Left cardiac atrium (tissue), 4 donors: ENCODE measurements around the gene ALOX12. TPM values are rescaled to one million over a fixed set of nuclear protein-coding genes. Genes with fewer than 3 reads are reported as not detected.
"Not testable (repeated sequence)": the region's sequence is repeated elsewhere in the genome, so short reads cannot be mapped to it uniquely, and the experiment has no call there.

ENCODE experiments used
- ATAC-seq, 2 donors: fragments of 200-7000 bp; cut with Tn5 transposase; one replicate each; pipeline ENCODE4 v1.9.1; 2020; ENCODE audit warnings: mild to moderate bottlenecking in 2 of 2, moderate library complexity in 2 of 2
- DNase-seq: peaks from one replicate; pipeline ENCODE4 v3.0.0-alpha.2; 2020
- intact Hi-C, 2 donors: fragments of 100-400 bp; cut with DNase I; formaldehyde crosslinking; loops; one replicate each; pipeline versions ENCODE4 v1.14.1 to v1.15.1; 2022 to 2023
- long read RNA-seq: library from polyadenylated mRNA; unstranded; transcript quantifications from one replicate; pipeline ENCODE4 v2.0.0, GENCODE V29; 2021
- total RNA-seq, 2 donors: library from RNA; stranded (reverse); fragmentation: NEBNext Ultra II Directional; extraction: Animal tissue kit (Norgen Biotek cat#: 25700); gene quantifications; one replicate each; pipeline ENCODE4 v1.2.1, GENCODE V29; 2021
- donor health status: DM: no; HTN: yes; CAD: no.
- donor health status: DM: no; HTN: yes; CAD: no; lungs with severe emphysema.
- donor health status: DM: yes; HTN: yes; CAD: no.
- donor health status: Dilated cardiomyopathy.

The ALOX12 gene
- under 1 TPM in 1 of 2 donors, not detected in 1; 0.21 TPM for total RNA-seq
- long read RNA-seq, partial matches to known transcripts: 0 of 1 reads
- long read RNA-seq, other reads (novel, unspliced or antisense): 1 of 1 reads

GRCh38 chr17:6995500-6996255 lies at the start of gene ALOX12:
TSS of gene ALOX12 (plus strand) at chr17:6996049. CDS start at chr17:6996118, 69 bp downstream.
- DNase-seq (peak; percentile 47), ATAC-seq (peak; percentile 53 to 80)
- intact Hi-C loops: no loop called here

- intact Hi-C loops: no loop called here
- no peak for ATAC-seq
- no peak for DNase-seq
Observed at GRCh38 chr17:6947745-6948144, 48.1 kb upstream of the ALOX12 start.

- peak in 1 of 2 donors; percentile 67 for ATAC-seq
- DNase-seq: no peak
- intact Hi-C loops: no loop called here
Observed at GRCh38 chr17:6948562-6948961, 47.3 kb upstream of the ALOX12 start.

DNA sequence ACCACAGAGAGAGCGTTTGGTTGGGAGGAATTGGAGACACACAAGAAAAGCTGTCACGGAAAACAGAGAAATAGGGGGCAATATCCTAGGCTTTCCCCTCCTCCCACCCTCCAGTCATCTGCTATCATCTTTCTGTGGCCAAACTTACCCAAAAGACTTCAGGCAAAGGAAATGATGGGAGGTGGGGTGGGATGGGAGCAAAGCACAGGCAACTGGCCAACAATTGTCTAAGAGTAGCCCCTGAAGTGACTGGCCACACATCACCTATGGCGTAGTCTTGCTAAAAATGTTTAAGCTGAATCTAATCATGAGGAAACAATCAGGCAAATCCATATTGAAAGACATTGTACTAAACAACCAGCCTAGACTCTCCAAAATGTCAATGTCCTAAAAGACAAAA lies 46.9 kb upstream of the ALOX12 start:
- ATAC-seq: no peak
- DNase-seq: no peak
- intact Hi-C loops: no loop called here

GRCh38 chr17:6950938-6951337 lies 44.9 kb upstream of the ALOX12 start:
- intact Hi-C loops, ATAC-seq, DNase-seq: not testable (repeated sequence)

GRCh38 chr17:6953689-6954088 lies 42.2 kb upstream of the ALOX12 start:
- intact Hi-C loops: no loop called here
- ATAC-seq: no peak
- DNase-seq: no peak

GRCh38 chr17:6959700-6960099 lies 36.1 kb upstream of the ALOX12 start:
- no peak for ATAC-seq
- no peak for DNase-seq
- intact Hi-C loops: no loop called here

GRCh38 chr17:6969323-6969726 lies 26.5 kb upstream of the ALOX12 start:
- no peak for ATAC-seq
- intact Hi-C loops: no loop called here
- DNase-seq: no peak

GRCh38 chr17:6970992-6971391 lies 24.9 kb upstream of the ALOX12 start:
- intact Hi-C loops: no loop called here
- ATAC-seq: no peak

DNA sequence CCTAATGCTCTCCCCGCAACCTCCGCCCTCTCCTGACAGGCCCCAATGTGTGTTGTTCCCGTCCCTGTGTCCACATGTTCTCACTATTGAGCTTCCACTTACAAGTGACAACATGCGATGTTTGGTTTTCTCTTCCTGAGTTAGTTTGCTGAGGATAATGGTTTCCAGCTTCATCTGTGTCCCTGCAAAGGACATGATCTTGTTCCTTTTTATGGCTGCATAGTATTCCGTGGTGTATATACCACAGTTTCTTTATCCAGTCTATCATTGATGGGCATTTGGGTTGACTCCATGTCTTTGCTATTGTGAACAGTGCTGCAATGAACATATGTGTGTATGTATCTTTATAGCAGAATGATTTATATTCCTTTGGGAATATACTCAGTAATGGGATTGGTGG lies 16.4 kb upstream of the ALOX12 start:
- ATAC-seq, intact Hi-C loops: not testable (repeated sequence)

More at GRCh38 chr17:6970992-6971391, 24.9 kb upstream of the ALOX12 start:
- DNase-seq: no peak

DNA sequence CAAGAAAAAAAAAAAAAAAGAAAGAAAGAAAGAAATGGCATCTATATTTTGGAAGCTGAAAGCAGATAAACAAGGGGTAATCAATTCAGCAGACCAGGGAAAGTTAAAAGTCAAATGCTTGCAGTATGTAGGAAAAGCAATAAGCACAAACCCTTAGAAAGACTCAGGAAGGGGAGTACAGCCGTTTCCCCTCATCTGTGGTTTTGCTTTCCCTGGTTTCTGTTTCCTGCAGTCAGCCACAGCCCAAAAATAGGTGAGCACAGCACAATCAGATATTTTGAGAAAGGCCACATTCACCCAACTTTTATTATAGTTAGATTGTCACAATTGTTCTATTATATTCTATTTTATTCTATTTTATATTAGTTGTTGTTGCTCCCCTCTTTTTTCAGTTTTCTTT lies 14.4 kb upstream of the ALOX12 start:
- intact Hi-C loops: no loop called here
- DNase-seq (no peak), ATAC-seq (no peak)

More for the DNA sequence above, 16.4 kb upstream of the ALOX12 start:
- DNase-seq: not testable (repeated sequence)

- intact Hi-C loops: no loop called here
- ATAC-seq (no peak), DNase-seq (no peak)
Observed at GRCh38 chr17:6985266-6985665, 10.6 kb upstream of the ALOX12 start.

DNA sequence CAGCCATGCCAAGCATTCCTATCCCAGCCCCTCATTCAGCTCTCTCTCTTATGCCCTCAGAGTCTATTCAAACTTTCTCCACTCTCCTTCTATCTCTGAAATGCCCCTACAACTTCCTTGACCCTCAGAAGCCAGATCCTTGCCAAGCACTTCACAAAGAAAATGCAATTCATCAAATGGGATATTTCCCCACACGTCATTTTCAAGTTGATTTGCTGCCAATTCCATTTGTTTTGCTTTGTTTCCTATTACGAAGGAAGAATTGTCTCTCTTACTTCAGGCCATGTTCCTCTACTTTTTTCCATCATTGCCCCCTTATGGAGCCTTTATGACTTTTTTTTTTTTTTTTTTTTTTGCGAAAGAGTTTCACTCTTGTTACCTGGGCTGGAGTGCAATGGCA lies 9.2 kb upstream of the ALOX12 start:
- no peak for DNase-seq
- no peak for ATAC-seq
- intact Hi-C loops: no loop called here

DNA sequence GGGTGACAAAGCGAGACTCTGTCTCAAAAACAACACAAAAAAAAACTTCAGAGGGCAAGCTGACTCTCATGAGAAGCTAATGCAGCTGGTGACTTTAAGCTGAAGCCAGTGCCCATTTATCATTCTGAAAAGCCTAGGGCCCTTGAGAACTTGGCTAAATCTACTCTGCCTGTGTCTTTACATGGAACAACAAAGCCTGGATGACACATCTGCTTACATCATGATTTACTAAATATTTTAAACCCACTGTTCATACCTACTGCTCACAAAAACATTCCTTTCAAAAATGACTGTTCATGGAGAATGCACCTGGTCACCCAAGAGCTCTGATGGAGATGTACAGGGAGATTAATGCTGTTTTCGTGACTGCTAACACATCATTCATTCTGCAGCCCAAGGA lies 6.1 kb upstream of the ALOX12 start:
- no peak for DNase-seq
- no peak for ATAC-seq
- intact Hi-C loops: no loop called here

GRCh38 chr17:6993613-6994056 lies 2.2 kb upstream of the ALOX12 start:
- ATAC-seq, DNase-seq, intact Hi-C loops: not testable (repeated sequence)

DNA sequence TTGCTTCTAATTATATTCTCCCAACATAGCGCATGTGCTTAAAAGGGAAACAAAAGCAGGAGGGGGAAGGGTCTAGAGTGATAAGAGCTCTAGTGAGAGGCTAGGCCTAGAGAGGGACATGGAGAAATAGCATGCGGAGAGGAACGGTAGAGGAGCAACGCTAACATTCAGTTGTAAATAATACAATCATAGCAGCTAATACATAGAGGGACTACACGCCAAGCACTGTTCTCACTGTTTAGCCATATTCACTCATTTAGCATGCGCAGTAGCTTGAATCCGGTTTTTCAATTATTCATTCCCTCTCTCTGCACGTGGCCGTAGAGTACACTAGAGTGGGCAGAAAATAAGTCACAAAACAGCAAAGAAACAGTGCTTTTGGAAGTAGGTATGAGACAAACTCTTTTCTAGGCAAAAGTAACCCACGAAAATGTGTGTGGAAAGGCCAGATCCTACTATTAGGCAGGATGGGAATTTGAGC lies 1.7 kb upstream of the ALOX12 start:
- intact Hi-C loops: no loop called here
- no peak for DNase-seq
- ATAC-seq: no peak

- intact Hi-C loops: no loop called here
Observed at GRCh38 chr17:6994666-6995256, 1.1 kb upstream of the ALOX12 start.

DNA sequence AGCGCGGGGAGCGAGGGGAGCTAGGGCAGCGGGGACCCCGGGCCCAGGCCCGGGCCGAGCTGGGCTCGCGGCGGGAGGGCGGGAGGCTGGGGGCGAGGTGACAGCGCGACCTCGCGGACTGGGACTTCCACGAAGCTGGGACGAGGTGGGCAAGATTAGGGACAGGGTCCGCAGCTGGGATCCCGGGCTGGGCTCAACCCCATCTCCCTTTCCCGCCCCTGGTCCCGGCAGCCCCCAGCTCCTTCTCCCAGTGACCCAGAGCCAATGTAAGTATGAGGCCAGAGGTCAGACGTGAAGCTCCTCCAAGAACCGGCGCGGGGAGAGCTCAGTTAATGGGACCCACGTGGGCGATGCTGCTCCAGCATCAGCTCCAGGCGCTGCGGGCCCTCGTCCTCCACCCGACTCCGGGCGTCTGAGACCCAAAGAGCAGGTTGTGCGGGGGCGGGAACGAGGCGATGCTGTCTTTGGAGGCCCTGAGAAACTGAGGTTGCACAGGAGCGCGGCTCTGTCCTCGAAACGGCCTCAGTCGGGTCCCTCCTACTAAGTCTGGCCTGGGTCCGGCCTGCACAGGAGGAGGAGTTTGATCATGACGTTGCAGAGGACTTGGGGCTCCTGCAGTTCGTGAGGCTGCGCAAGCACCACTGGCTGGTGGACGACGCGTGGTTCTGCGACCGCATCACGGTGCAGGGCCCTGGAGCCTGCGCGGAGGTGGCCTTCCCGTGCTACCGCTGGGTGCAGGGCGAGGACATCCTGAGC lies 585 bp downstream of the ALOX12 start:
- no peak for DNase-seq
- intact Hi-C loops: no loop called here

More at GRCh38 chr17:6994666-6995256, 1.1 kb upstream of the ALOX12 start:
- ATAC-seq: no peak
- DNase-seq: no peak

DNA sequence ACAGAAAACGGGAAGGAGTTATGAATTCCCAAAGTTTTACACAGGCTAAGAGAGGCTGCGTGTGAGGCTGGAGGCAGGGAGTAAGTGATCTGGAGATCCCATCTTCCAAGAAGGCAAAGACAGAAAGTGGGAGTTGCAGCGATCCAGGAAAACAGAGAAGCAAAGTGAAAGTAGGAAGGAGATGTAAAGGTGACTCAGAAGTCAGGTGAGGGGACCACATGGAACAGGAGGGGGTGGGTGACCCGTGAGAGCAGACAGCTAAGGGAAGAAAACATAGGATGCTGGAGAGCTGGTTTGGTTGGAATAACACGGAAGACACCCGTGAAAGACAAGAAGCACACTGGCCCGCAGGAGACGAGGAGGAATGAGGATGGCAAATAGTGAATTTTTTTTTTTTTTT lies 1.3 kb downstream of the ALOX12 start:
- no peak for ATAC-seq
- DNase-seq: no peak
- intact Hi-C loops: no loop called here

More for the DNA sequence above, 585 bp downstream of the ALOX12 start:
- peak in 1 of 2 donors; percentile 19 for ATAC-seq
